Airway epithelial cell (primary cell): ENCODE data around the gene UBE2B. TPM values are rescaled to one million over a fixed set of nuclear protein-coding genes. Genes with fewer than 3 reads are reported as not detected.

Experiments
- total RNA-seq: library from RNA; depleted of rRNA; stranded (reverse); fragments of >200 nt; gene quantifications from 2 replicates; pipeline ENCODE4 v1.2.3, GENCODE V29; 2015

The UBE2B gene
- total RNA-seq = 9.3 and 17.5 TPM in 2 replicates

DNA sequence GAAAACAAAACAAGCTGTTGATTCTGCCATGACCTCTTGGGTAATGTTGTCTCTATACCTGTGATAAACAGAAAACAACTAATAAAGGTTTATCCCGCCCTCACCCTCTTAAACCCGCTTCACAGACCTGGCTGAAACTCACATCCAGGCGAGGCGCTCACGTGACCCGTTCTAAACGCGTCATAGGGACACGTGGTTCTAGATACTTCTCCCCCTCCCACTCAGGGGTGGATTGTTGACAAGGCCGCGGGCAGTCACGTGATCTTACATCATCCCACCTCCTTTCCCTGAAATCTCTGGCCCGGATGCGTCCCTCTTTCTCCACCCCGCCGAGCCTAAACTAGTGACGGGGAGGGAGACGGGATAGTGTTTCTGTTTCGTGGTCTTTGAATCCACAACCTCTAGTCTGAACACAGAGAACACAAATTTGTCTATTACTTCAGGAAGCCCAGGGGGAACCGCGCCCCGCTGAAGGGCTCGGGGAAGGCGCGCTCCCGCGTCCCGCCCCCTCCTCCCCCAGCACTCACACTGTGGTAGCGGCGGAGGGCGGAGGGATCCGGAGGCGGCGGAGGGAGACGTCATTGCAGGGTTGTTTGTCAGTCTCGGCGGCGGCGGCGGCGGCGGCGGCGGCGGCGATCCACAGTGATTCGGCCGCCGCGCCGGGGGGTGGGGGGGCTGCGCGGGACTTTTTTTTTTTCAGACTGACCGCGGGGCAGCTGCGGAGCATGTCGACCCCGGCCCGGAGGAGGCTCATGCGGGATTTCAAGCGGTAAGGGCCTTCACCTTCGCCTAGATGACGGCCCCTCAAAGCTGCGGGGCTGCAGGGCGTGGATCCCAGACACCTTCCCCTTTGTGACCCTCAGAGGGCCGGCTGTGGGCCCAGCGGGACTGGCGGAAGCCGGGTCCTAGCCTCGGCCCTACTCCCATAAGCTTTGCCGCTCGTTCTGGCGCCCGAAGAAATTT lies at the start of gene UBE2B:
Gene UBE2B (plus strand): TSS at position 699 of the 963 bp plus-strand sequence. CDS start 27 bp downstream, at position 726.

DNA sequence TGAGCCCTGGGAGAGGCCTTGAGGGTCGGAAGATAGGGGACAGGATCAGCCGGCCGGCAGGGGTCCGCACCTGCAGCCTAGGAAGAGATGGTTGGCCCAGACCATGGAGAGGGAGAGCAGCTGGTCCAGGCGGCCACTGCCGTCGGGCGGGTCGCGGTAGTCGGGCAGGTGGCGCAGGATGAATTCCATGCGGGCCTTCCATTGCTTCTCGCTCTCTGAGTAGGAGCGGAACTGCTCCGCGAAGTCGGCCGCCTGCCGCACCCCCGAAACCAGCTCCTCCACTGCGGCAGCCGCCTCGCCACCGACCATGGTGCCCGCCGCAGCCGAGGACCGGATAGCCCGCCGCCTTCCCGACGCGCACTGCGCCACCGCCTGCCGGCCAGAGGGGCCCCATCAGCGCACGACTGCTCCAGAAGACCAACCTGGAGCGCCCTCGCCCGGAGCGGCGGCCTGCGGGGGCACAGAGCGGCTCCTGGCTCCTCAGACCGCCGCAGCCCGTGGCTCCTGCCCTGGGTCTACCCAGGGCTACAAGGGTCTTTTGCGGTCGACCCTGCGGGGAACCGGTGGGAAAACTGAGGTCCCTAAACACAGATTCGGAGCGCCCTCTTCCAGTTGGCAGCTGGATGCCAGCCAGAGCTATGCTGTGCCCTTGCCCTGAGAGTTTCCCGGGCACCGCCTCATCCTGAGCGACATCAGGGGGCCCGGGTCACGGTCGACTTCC lies 40.3 kb downstream of the UBE2B start, which contains the start of gene CDKN2AIPNL:
Gene CDKN2AIPNL (minus strand): TSS at position 336 of the 721 bp plus-strand sequence. CDS start 27 bp downstream, at position 309.

Other genes with a start within 250 kb of the UBE2B start
- 265 and 287 TPM in 2 replicates for gene SKP1, start 194.6 kb upstream of the UBE2B start, total RNA-seq
- 172 and 235 TPM in 2 replicates for gene PPP2CA, start 145.5 kb upstream of the UBE2B start, total RNA-seq
- gene CDKL3, start 4.4 kb upstream of the UBE2B start, total RNA-seq = 0.21 TPM in 1 of 2 replicates, not detected in the other
- 26.9 and 41.7 TPM in 2 replicates for gene CDKN2AIPNL, start 40.3 kb downstream of the UBE2B start, total RNA-seq
- 29.9 and 51.5 TPM in 2 replicates for gene JADE2, start 154.1 kb downstream of the UBE2B start, total RNA-seq